Activated CD8-positive, alpha-beta memory T cell treated with anti-CD3 and anti-CD28 coated beads, Interleukin-2, amount 50 U/mL, for 24 hours (primary cell): Measurements from ENCODE around the gene WDR82.

Experiments used
- DNase-seq: peaks from one replicate; pipeline ENCODE4 v3.0.0-alpha.2; 2020; ENCODE audit errors: extremely low read depth

Gene WDR82

DNA sequence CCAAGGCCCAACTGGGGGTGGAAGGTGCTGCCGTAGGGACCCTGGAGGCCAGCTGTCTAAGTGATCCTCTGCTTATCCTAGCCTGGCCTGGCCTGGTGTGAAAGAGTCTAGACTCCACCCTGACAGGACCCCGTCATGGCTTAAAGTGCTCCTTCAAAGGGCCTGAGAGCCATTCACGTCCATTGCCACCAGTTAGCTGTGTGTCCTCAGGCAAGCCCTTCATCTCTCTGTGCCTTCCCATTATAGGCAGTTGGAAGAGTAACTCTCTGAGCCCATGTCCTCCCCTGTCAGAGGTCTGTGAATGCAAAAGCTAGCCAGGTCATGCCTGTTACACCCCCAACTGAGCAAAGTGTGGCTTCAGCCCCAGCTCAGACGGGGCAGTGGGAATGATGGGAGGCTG lies 28.5 kb upstream of the WDR82 start:
- DNase-seq, result no peak

DNA sequence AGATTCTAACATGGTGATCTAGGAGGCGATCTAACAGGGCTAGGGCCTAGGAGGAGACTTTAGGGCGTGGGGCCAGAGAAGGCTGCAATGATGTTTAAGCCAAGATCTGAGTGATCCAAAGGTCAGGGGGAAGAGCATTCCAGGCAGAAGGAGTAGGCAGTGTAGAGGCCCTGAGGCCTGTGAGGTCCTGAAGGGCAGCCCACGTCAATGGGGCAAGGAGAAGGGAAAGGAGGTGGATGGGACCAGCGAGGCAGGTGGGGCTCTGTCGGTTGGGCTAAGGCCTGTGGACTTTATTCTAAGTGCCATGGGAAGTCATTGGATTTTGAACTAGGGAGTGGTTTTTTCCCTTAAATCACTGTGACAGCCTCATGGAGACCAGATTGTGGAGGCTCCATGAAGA lies 27.5 kb upstream of the WDR82 start:
- DNase-seq, result no peak

- no peak for DNase-seq
Measured at GRCh38 chr3:52303811-52304210, 25.4 kb upstream of the WDR82 start.

DNA sequence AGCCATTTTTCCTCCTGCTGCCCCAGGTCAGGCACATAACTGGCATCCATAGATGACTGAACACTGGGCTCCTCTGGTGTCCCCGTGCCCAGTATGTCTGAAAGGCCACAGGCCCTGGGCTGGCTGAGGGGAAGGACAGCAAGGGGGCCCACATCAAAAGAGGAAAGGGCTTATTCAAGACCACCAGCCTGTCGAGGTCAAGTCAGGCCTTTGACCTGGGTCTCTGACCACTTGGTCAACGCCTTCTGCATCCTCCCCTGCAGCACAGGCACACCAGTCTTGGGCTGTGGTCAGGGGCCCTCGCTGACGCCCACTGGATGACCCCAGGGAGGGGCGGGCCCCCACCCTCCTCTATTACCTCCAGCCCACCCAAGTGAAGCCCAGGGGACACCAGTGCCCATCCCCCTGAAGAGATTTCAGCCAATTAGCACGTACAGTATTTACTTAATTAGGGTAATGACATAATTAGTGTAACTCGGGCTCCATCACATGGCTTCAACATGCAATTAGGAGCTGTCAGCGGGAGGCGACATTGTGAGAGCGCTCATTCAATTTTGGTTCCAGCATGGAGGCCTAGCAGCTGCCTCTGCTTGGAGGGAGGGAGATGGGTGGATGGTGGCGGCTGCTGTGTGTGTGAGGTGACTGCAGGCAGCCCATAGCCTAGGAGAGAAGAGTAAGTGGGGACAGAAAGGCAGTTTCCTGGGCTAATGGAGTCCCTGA lies 24.1 kb upstream of the WDR82 start:
- DNase-seq, result no peak

- DNase-seq, result no peak
Measured at GRCh38 chr3:52299879-52300611, 21.6 kb upstream of the WDR82 start.

DNA sequence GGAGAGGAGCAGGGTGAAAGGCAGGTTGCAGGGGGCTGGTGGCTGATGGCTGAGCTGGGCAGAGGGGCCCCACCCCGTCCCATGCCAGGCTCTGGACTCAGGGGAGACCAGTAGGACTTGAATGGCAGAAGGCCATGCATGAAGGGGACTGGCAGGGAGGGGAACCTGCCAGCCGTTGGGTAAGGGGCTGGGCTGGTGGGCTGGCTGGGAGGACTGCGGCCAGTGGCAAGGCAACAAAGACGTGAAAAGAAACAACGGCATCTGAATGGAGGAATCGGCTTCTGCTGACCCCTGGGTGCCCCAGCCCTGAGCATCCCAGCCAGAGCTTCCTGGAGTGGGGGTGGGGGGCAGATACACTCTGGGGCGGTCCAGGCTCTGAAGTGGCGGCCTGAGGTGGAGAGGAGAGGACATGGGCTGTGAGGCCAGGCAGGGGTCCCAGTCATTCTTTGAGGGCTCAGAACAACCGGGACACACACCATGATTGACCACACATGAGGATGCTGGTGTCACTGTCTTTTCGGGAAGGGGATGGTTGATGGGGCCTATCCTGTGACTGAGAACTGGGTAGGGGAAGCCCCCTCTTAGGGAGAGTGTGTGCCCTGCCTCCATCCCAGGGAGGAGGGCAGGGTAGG lies 20.9 kb upstream of the WDR82 start:
- no peak for DNase-seq

GRCh38 chr3:52298149-52299098 lies 20.0 kb upstream of the WDR82 start:
- no peak for DNase-seq

- no peak for DNase-seq
Measured at GRCh38 chr3:52297242-52298148, 19.0 kb upstream of the WDR82 start.

GRCh38 chr3:52295671-52296208 lies 17.3 kb upstream of the WDR82 start:
- no peak for DNase-seq

- no peak for DNase-seq
Measured at GRCh38 chr3:52294320-52295150, 16.1 kb upstream of the WDR82 start.

DNA sequence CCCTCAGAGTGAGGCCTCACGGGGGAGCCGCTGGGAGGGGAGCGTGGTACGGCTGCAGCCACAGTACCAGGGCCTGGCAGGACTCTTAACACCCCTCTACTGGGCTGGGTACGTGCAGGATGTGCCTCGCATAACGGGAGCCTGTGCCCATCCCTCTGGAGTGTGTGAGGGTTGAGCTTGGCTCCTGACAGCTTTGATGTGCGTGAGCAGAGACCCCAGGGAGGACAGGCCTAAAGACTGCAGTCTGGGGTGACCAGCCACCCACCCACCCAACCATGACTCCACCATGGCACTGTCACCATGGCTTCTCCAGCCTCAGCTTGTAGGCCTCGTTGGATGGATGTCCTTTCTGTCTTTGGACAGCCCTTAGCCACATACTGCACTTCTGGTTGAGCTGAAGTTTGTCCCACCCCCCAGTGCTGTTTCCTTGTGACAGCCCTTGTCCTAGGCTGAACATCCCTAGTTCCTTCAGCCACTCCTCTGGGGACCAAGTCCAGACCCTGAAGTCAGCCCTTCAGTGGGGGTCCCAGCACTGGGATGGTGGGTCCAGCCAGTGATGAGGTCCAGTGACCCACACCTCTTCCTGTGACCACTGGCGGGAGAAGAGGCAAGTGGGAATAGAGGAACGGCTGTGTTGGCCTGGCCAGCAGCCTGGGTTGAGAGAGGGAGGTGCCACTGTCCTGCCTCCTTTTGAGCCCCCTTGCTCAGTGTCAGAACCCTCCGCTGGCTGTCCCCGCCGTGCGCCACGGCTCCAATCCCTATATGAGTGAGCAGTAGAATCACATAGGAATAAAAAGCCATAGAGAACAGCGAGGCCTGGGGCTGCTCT lies 15.3 kb upstream of the WDR82 start:
- DNase-seq, result no peak

DNA sequence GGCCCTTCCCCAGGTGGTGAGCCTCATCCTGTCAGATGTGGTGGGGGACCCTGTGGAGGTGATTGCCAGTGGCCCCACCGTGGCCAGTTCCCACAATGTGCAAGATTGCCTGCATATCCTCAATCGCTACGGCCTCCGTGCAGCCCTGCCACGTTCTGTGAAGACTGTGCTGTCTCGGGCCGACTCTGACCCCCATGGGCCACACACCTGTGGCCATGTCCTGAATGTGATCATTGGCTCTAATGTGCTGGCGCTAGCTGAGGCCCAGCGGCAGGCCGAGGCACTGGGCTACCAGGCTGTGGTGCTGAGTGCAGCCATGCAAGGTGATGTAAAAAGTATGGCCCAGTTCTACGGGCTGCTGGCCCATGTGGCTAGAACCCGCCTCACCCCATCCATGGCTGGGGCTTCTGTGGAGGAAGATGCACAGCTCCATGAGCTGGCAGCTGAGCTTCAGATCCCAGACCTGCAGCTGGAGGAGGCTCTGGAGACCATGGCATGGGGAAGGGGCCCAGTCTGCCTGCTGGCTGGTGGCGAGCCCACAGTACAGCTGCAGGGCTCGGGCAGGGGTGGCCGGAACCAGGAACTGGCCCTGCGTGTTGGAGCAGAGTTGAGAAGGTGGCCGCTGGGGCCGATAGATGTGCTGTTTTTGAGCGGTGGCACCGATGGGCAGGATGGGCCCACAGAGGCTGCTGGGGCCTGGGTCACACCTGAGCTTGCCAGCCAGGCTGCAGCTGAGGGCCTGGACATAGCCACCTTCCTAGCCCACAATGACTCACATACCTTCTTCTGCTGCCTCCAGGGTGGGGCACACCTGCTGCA lies 14.0 kb upstream of the WDR82 start:
- DNase-seq, result no peak

GRCh38 chr3:52291508-52292181 lies 13.2 kb upstream of the WDR82 start:
- no peak for DNase-seq

GRCh38 chr3:52290596-52291507 lies 12.4 kb upstream of the WDR82 start:
- no peak for DNase-seq

DNA sequence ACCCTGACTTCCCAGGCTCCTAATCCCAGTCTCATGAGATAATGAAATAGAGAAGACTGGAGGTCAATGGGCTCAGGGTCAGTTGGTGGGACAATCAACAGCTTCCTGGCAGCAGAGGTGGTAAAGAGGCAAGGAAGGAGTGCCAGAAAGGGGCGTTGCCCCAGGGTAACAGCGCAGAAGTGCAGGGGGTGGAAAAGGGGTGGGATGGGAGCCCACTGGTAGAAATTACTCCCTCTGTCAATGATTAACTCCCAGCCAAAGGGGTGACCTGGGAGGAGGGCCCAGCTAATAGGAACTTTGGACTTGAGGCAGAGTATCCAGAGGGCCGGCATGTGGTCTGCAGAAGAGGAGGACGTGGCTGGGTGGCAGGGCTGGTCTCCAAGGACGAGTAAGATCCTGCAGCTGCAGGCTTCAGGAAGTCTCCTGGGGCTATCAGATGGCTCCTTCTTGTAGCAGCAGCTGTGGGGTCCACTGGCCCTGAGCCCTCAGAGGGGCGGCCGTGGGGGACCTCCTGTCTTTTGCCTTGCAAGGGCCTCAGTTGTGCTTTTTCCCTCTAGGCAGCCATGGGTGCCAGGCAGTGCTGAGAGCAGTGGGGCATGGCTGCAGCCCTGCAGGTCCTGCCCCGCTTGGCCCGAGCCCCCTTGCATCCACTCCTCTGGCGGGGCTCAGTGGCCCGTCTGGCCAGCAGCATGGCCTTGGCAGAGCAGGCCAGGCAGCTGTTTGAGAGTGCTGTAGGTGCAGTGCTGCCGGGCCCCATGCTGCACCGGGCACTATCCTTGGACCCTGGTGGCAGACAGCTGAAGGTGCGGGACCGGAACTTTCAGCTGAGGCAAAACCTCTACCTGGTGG lies 11.5 kb upstream of the WDR82 start:
- no peak for DNase-seq
